ENCODE results near the gene TBC1D16.

TBC1D16 gene

GRCh38 chr17:79987187-79987934, 48.3 kb downstream of the TBC1D16 start:
- no peak for DNase-seq

GRCh38 chr17:79986411-79987186, 49.1 kb downstream of the TBC1D16 start:
- DNase-seq, result no peak

GRCh38 chr17:79985943-79986391, 49.7 kb downstream of the TBC1D16 start:
- DNase-seq, result no peak

- DNase-seq, result no peak
These were observed 50.2 kb downstream of the TBC1D16 start for GRCh38 chr17:79985361-79985942.

- DNase-seq, result no peak
These were observed 50.8 kb downstream of the TBC1D16 start for GRCh38 chr17:79984877-79985276.

- DNase-seq, result no peak
These were observed 51.4 kb downstream of the TBC1D16 start for GRCh38 chr17:79984045-79984840.

- peak in 1 of 3 donors; percentile 20 for DNase-seq
These were observed 52.2 kb downstream of the TBC1D16 start for GRCh38 chr17:79983456-79983855.

GRCh38 chr17:79982986-79983385, 52.7 kb downstream of the TBC1D16 start:
- no peak for DNase-seq

GRCh38 chr17:79981661-79982101, 54.0 kb downstream of the TBC1D16 start:
- DNase-seq, result no peak

- DNase-seq, result no peak
These were observed 54.6 kb downstream of the TBC1D16 start for GRCh38 chr17:79981090-79981489.

GRCh38 chr17:79980246-79981043, 55.2 kb downstream of the TBC1D16 start:
- no peak for DNase-seq

- no peak for DNase-seq
These were observed 55.9 kb downstream of the TBC1D16 start for GRCh38 chr17:79979816-79980215.

- no peak for DNase-seq
These were observed 56.4 kb downstream of the TBC1D16 start for GRCh38 chr17:79979221-79979741.

- DNase-seq, result peak; percentile 21 to 26 (median 24)
These were observed 57.2 kb downstream of the TBC1D16 start for GRCh38 chr17:79978548-79978855.

- DNase-seq, result no peak
These were observed 57.7 kb downstream of the TBC1D16 start for GRCh38 chr17:79977708-79978547.

GRCh38 chr17:79977161-79977631, 58.5 kb downstream of the TBC1D16 start:
- DNase-seq, result no peak

GRCh38 chr17:79976451-79976850, 59.2 kb downstream of the TBC1D16 start:
- no peak for DNase-seq

GRCh38 chr17:79975498-79976134, 60.1 kb downstream of the TBC1D16 start:
- no peak for DNase-seq

- peak in 2 of 3 donors; percentile 24 to 33 for DNase-seq
These were observed 60.8 kb downstream of the TBC1D16 start for GRCh38 chr17:79974566-79975497.
